ENCODE results near the gene GMCL2. TPM values are rescaled to one million over a fixed set of nuclear protein-coding genes. Genes with fewer than 3 reads are reported as not detected.

The GMCL2 gene
- total RNA-seq, 1 experiment from 2014 or later: not detected

GRCh38 chr5:178223196-178223773 is 36.1 kb upstream of the GMCL2 start:
- ChIA-PET CTCF (no interaction called here), POLR2A (no interaction called here)
- Mint-ChIP-seq H3K4me1 (ENCODE audit: low read depth, unreplicated experiment) (peaks cover 19% of the 10 kb centered on the region), H3K9me3 (ENCODE audit: unreplicated experiment) (no peaks in the 10 kb centered on the region), H3K27ac (ENCODE audit: unreplicated experiment) (peak overlapping the region; percentile 30), H3K36me3 (ENCODE audit: insufficient read depth, unreplicated experiment) (peaks cover 83% of the 10 kb centered on the region), H3K4me3 (ENCODE audit: unreplicated experiment) (peak overlapping the region; percentile 1), H3K27me3 (ENCODE audit: insufficient read depth, unreplicated experiment) (no peaks in the 10 kb centered on the region)
- Histone ChIP-seq H3K36me3 (ENCODE audit: control insufficient read depth, insufficient read depth, low read length) (peaks cover 3% of the 10 kb centered on the region), H3K27me3 (replicated peaks; ENCODE audit: control insufficient read depth, insufficient read depth, low read length) (no peaks in the 10 kb centered on the region), H3K4me3 (ENCODE audit: low read depth, low read length) (no peak overlapping the region), H3K4me1 (peaks cover 25% of the 10 kb centered on the region), H3K9me3 (no peaks in the 10 kb centered on the region)
- intact Hi-C loops (cut with micrococcal nuclease; ENCODE audit: unreplicated experiment): no loop called here
- TF ChIP-seq CTCF (IDR thresholded peaks at IDR 0.05; ENCODE audit: insufficient read depth in 1 of 2, low read depth in 1 of 2, low read length in 1 of 2, severe bottlenecking in 1 of 2, unreplicated experiment in 1 of 2): no peak
- DNase-seq: no peak
- no TSS peak for BruUV-seq (replicated peaks)

- Histone ChIP-seq H3K4me1 (peaks cover 20% of the 10 kb centered on the region), H3K27me3 (replicated peaks; ENCODE audit: control insufficient read depth, insufficient read depth, low read length) (no peaks in the 10 kb centered on the region), H3K4me3 (ENCODE audit: low read depth, low read length) (no peak overlapping the region), H3K36me3 (ENCODE audit: control insufficient read depth, insufficient read depth, low read length) (peaks cover 3% of the 10 kb centered on the region), H3K9me3 (no peaks in the 10 kb centered on the region)
- TF ChIP-seq CTCF (IDR thresholded peaks at IDR 0.05; ENCODE audit: insufficient read depth in 1 of 2, low read depth in 1 of 2, low read length in 1 of 2, severe bottlenecking in 1 of 2, unreplicated experiment in 1 of 2): no peak
- no peaks in the 10 kb centered on the region for H3K9me3 Mint-ChIP-seq (ENCODE audit: unreplicated experiment)
- intact Hi-C loops (cut with micrococcal nuclease; ENCODE audit: unreplicated experiment): no loop called here
- H3K27ac Mint-ChIP-seq (ENCODE audit: unreplicated experiment): no peak overlapping the region
- H3K36me3 Mint-ChIP-seq (ENCODE audit: insufficient read depth, unreplicated experiment): peaks cover 83% of the 10 kb centered on the region
- POLR2A ChIA-PET: no interaction called here
- H3K4me1 Mint-ChIP-seq (ENCODE audit: low read depth, unreplicated experiment): peaks cover 11% of the 10 kb centered on the region
- no peaks in the 10 kb centered on the region for H3K27me3 Mint-ChIP-seq (ENCODE audit: insufficient read depth, unreplicated experiment)
- CTCF ChIA-PET: no interaction called here
- no TSS peak for BruUV-seq (replicated peaks)
- H3K4me3 Mint-ChIP-seq (ENCODE audit: unreplicated experiment): no peak overlapping the region
- no peak for DNase-seq
Observed at GRCh38 chr5:178222292-178222691, 35.1 kb upstream of the GMCL2 start.

GRCh38 chr5:178221853-178222252 is 34.7 kb upstream of the GMCL2 start:
- no TSS peak for BruUV-seq (replicated peaks)
- no peak for TF ChIP-seq CTCF (IDR thresholded peaks at IDR 0.05; ENCODE audit: insufficient read depth in 1 of 2, low read depth in 1 of 2, low read length in 1 of 2, severe bottlenecking in 1 of 2, unreplicated experiment in 1 of 2)
- H3K27ac Mint-ChIP-seq (ENCODE audit: unreplicated experiment): peak overlapping the region; percentile 45
- intact Hi-C loops (cut with micrococcal nuclease; ENCODE audit: unreplicated experiment): no loop called here
- ChIA-PET CTCF (no interaction called here), POLR2A (interaction anchor here (0.8 kb wide), 1 partner anchor 10 kb away, joined by 4 read pairs; no protein-coding TSS in a partner anchor)
- no peak overlapping the region for H3K4me3 Mint-ChIP-seq (ENCODE audit: unreplicated experiment)
- no peaks in the 10 kb centered on the region for H3K9me3 Mint-ChIP-seq (ENCODE audit: unreplicated experiment)
- H3K36me3 ChIP-seq (ENCODE audit: control insufficient read depth, insufficient read depth, low read length): peaks cover 3% of the 10 kb centered on the region
- no peaks in the 10 kb centered on the region for H3K27me3 ChIP-seq (replicated peaks; ENCODE audit: control insufficient read depth, insufficient read depth, low read length)
- H3K4me1 Mint-ChIP-seq (ENCODE audit: low read depth, unreplicated experiment): peaks cover 7% of the 10 kb centered on the region
- no peak for DNase-seq
- no peaks in the 10 kb centered on the region for H3K9me3 ChIP-seq
- no peak overlapping the region for H3K4me3 ChIP-seq (ENCODE audit: low read depth, low read length)
- no peaks in the 10 kb centered on the region for H3K27me3 Mint-ChIP-seq (ENCODE audit: insufficient read depth, unreplicated experiment)
- H3K36me3 Mint-ChIP-seq (ENCODE audit: insufficient read depth, unreplicated experiment): peaks cover 84% of the 10 kb centered on the region
- peaks cover 16% of the 10 kb centered on the region for H3K4me1 ChIP-seq
